B cell (primary cell): ENCODE data around the gene BLOC1S1. TPM values are rescaled to one million over a fixed set of nuclear protein-coding genes. Genes with fewer than 3 reads are reported as not detected.

Source experiments
- ATAC-seq: fragments of 200-7000 bp; cut with Tn5 transposase; one replicate; pipeline ENCODE4 v1.10.0; 2021; ENCODE audit warnings: low read depth, mild to moderate bottlenecking, moderate number of reproducible peaks, moderate library complexity
- CTCF ChIA-PET: fragments of 350-600 bp; sonication (Branson Sonifier 250); formaldehyde crosslinking; loops from one replicate; lab custom pipeline; 2021; ENCODE audit warnings: antibody characterized with exemption, inconsistent platforms; lab: Charles Lee
- POLR2A ChIA-PET: fragments of 350-600 bp; sonication (Branson Sonifier 250); formaldehyde crosslinking; loops from one replicate; lab custom pipeline; 2021; ENCODE audit warnings: antibody characterized with exemption; lab: Charles Lee
- DNase-seq: peaks from one replicate; pipeline ENCODE4 v3.0.0; 2013
- H2AFZ ChIP-seq: 2 replicates; pipeline ENCODE4 v1.6.1; 2012; ENCODE audit warnings: mild to moderate bottlenecking, low read depth, low read length; ENCODE audit not compliant: insufficient read depth, poor library complexity, severe bottlenecking
- H3K27ac ChIP-seq, 2 donors: 1 replicate in 1 of 2; 2 replicates in 1 of 2; pipeline ENCODE4 v1.5.1; 2012 to 2013; ENCODE audit warnings: low read length in 2 of 2, mild to moderate bottlenecking in 2 of 2, moderate library complexity in 1 of 2
- H3K27me3 ChIP-seq, 4 experiments: fragments of 200-600 bp in 1 of 4; sonication (generic) in 1 of 4; replicated peaks in 1 of 4; 1 replicate in 2 of 4; 2 replicates in 2 of 4; pipeline versions ENCODE4 v1.6.1 to v1.7.0; 2013 to 2016; ENCODE audit warnings: low read length in 3 of 4, mild to moderate bottlenecking in 2 of 4, mixed read lengths in 1 of 4, moderate library complexity in 1 of 4; ENCODE audit not compliant: insufficient read depth in 4 of 4, control insufficient read depth in 3 of 4; ENCODE audit errors: control extremely low read depth in 1 of 4
- H3K36me3 ChIP-seq, 2 experiments: replicated peaks in 1 of 2; 1 replicate in 1 of 2; 2 replicates in 1 of 2; pipeline versions ENCODE4 v1.6.1 to v1.7.1; 2013; ENCODE audit warnings: low read length in 1 of 2; ENCODE audit not compliant: insufficient read depth in 2 of 2, control insufficient read depth in 1 of 2; ENCODE audit errors: control extremely low read depth in 1 of 2, extremely low read depth in 1 of 2
- H3K4me1 ChIP-seq, 2 donors: fragments of 200-600 bp in 1 of 2; sonication (generic) in 1 of 2; 1 replicate in 1 of 2; 2 replicates in 1 of 2; pipeline versions ENCODE4 v1.5.1 to v1.6.1; 2013 to 2017; ENCODE audit warnings: low read length in 2 of 2; ENCODE audit not compliant: control insufficient read depth in 2 of 2, insufficient read depth in 2 of 2
- H3K4me2 ChIP-seq: replicated peaks from 2 replicates; pipeline ENCODE3; 2012; ENCODE audit warnings: mild to moderate bottlenecking, low read depth, low read length; ENCODE audit not compliant: poor library complexity, severe bottlenecking
- H3K4me3 ChIP-seq, 5 experiments: fragments of 200-600 bp in 1 of 5; sonication (generic) in 1 of 5; 1 replicate in 3 of 5; 2 replicates in 2 of 5; pipeline versions ENCODE4 v1.5.1 to v1.7.0; 2011 to 2016; ENCODE audit warnings: low read length in 4 of 5, mild to moderate bottlenecking in 4 of 5, low read depth in 2 of 5, control low read depth in 1 of 5, moderate library complexity in 1 of 5; ENCODE audit not compliant: insufficient read depth in 1 of 5; ENCODE audit errors: control extremely low read depth in 1 of 5, extremely low read depth in 1 of 5
- H3K79me2 ChIP-seq: fragments of 200-600 bp; sonication (generic); one replicate; pipeline ENCODE4 v1.6.0; 2016; ENCODE audit warnings: low read length; ENCODE audit not compliant: control insufficient read depth, insufficient read depth
- H3K9ac ChIP-seq: fragments of 200-600 bp; sonication (generic); 2 replicates; pipeline ENCODE4 v1.6.1; 2017; ENCODE audit warnings: mild to moderate bottlenecking, low read length, moderate library complexity
- H3K9me3 ChIP-seq, 3 donors: one replicate each; pipeline versions ENCODE4 v1.6.1 to v1.7.1; 2013; ENCODE audit warnings: low read length in 2 of 3; ENCODE audit not compliant: control insufficient read depth in 2 of 3, insufficient read depth in 1 of 3; ENCODE audit errors: control extremely low read depth in 1 of 3
- H4K20me1 ChIP-seq: 2 replicates; pipeline ENCODE4 v1.6.0; 2012; ENCODE audit warnings: mild to moderate bottlenecking, low read length; ENCODE audit not compliant: insufficient read depth, control insufficient read depth, poor library complexity, severe bottlenecking
- H3K27ac Mint-ChIP-seq: one replicate; pipeline ENCODE4 v1.8.0; 2021; ENCODE audit warnings: mixed read lengths
- H3K27me3 Mint-ChIP-seq: one replicate; pipeline ENCODE4 v1.8.0; 2021; ENCODE audit warnings: mixed read lengths
- H3K4me1 Mint-ChIP-seq: one replicate; pipeline ENCODE4 v1.8.0; 2021; ENCODE audit warnings: mixed read lengths
- H3K4me3 Mint-ChIP-seq: one replicate; pipeline ENCODE4 v1.8.0; 2021; ENCODE audit warnings: mixed read lengths
- H3K9me3 Mint-ChIP-seq: one replicate; pipeline ENCODE4 v1.8.0; 2022; ENCODE audit warnings: mixed read lengths; ENCODE audit not compliant: insufficient read depth
- EZH2 ChIP-seq: IDR thresholded peaks from 2 replicates; pipeline ENCODE4 v1.6.1; 2012; ENCODE audit warnings: borderline replicate concordance, low read depth, mild to moderate bottlenecking, moderate library complexity, low read length; ENCODE audit not compliant: insufficient read depth, poor library complexity, severe bottlenecking
- WGBS: methylation state at CpG from one replicate; pipeline ENCODE4 v1.1.5; 2013; ENCODE audit warnings: missing lambda C conversion rate; ENCODE audit not compliant: insufficient coverage; 5-methylcytosine and 5-hydroxymethylcytosine counted together
- intact Hi-C: fragments of 100-400 bp; cut with micrococcal nuclease; formaldehyde crosslinking; loops from one replicate; pipeline ENCODE4 v1.10.0; 2022
- polyA plus RNA-seq: library from polyadenylated mRNA; depleted of rRNA; stranded (reverse); fragments of >200 nt; gene quantifications from 2 replicates; pipeline ENCODE4 v1.2.3, GENCODE V29; 2012
- total RNA-seq, 2 donors: library from RNA; stranded (reverse); fragments of 120-200 nt in 1 of 2; gene quantifications; 1 replicate in 1 of 2; 2 replicates in 1 of 2; pipeline versions ENCODE4 v1.2.3 to v1.2.4, GENCODE V29; 2013 to 2022
- TF ChIP-seq, protein P1 (sequence below): fragments of 200-600 bp; IDR thresholded peaks from one replicate; pipeline ENCODE4 v1.8.0; 2022; ENCODE audit warnings: antibody characterized with exemption, mild to moderate bottlenecking

The BLOC1S1 gene
- total and polyA plus RNA-seq, 2 donors (not counting 1 experiment from before 2014, with no cell fraction given), result 71.1 to 229 TPM

DNA sequence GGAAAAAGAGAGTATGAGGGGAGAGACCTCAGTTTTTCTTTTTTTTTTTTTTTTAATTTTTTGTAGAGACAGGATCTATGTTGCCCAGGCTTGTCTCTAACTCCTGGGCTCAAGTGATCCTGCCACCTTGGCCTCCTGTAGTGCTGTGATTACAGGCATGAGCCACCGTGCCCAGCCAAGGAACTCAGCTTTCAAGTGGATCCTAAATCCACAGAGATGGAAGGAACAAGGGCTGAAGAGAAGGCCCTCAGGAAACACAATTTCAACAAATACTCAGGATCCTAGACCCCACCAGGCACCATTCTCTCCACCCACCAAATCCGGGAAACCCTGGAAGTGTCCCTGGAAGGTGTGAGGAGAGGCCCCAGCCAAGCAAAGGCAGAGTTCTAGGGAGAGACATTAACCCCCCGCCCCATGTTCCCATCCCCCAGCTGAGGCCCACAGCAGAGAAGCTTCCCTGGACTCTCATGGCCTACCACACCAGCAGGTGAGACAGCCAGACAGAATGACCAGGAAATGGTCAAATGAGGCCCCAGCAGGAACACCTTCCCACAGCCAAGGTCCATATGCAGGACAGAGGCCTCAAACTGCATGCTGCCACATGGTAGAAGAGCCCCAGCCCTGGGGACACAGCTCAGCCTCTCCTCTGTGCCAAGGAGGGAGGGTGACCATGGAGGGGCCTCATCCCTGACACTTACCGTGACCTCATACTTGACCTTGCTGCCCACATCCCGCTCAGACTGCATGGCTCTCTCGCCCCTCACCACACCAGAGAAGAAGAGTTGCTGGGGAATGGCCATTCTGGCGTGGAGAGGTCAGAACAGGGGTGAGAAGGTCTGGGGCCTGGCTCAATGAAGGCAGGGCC lies 22.3 kb upstream of the BLOC1S1 start:
- Mint-ChIP-seq H3K4me3 (no peak overlapping the region), H3K27me3 (no peaks in the 10 kb centered on the region), H3K27ac (no peak overlapping the region), H3K9me3 (no peaks in the 10 kb centered on the region), H3K4me1 (no peaks in the 10 kb centered on the region)
- H3K4me2 ChIP-seq, result no peak overlapping the region
- ATAC-seq (no peak), DNase-seq (no peak)
- no peaks in the 10 kb centered on the region for H3K36me3 ChIP-seq
- no peak overlapping the region for H2AFZ ChIP-seq
- H3K4me3 ChIP-seq, result no peak overlapping the region
- H3K9ac ChIP-seq, result no peak overlapping the region
- peaks cover 0 to 3% (median 0%) of the 10 kb centered on the region in 4 experiments for H3K27me3 ChIP-seq
- no peaks in the 10 kb centered on the region for H3K9me3 ChIP-seq
- intact Hi-C loops, result no loop called here
- H4K20me1 ChIP-seq, result no peaks in the 10 kb centered on the region
- H3K27ac ChIP-seq, result no peak overlapping the region
- TF ChIP-seq, protein P1, sequence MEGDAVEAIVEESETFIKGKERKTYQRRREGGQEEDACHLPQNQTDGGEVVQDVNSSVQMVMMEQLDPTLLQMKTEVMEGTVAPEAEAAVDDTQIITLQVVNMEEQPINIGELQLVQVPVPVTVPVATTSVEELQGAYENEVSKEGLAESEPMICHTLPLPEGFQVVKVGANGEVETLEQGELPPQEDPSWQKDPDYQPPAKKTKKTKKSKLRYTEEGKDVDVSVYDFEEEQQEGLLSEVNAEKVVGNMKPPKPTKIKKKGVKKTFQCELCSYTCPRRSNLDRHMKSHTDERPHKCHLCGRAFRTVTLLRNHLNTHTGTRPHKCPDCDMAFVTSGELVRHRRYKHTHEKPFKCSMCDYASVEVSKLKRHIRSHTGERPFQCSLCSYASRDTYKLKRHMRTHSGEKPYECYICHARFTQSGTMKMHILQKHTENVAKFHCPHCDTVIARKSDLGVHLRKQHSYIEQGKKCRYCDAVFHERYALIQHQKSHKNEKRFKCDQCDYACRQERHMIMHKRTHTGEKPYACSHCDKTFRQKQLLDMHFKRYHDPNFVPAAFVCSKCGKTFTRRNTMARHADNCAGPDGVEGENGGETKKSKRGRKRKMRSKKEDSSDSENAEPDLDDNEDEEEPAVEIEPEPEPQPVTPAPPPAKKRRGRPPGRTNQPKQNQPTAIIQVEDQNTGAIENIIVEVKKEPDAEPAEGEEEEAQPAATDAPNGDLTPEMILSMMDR, result no peak
- no peak for TF ChIP-seq EZH2
- POLR2A ChIA-PET, result no interaction called here
- 93% methylated on average over 2 of the region's 7 CpGs for WGBS
- CTCF ChIA-PET, result interaction anchor here (1.4 kb wide), 1 partner anchor 13 kb away, joined by 4 read pairs; no protein-coding TSS in a partner anchor
- no peaks in the 10 kb centered on the region for H3K4me1 ChIP-seq
- no peaks in the 10 kb centered on the region for H3K79me2 ChIP-seq

DNA sequence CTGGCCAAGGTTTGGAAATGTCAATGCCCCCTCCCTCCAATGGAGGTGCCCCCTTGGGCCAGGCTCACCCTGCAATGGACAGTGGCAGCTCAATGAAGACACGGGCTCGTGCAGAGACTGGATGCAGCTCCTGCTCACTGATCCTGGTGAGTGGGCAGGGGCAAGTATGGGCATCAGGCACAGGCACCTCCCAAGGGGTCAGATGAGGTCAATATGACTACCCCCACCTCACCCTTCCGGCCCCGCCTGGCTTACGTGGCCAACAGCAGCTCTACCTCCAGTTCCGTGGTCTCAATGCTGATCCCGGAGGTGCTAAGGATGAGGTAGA lies 21.7 kb upstream of the BLOC1S1 start:
- Mint-ChIP-seq H3K9me3 (no peaks in the 10 kb centered on the region), H3K4me3 (no peak overlapping the region), H3K4me1 (no peaks in the 10 kb centered on the region), H3K27ac (no peak overlapping the region), H3K27me3 (no peaks in the 10 kb centered on the region)
- Histone ChIP-seq H2AFZ (no peak overlapping the region), H3K9ac (no peak overlapping the region), H3K27ac (no peak overlapping the region), H3K27me3 (peaks cover 0 to 3% (median 0%) of the 10 kb centered on the region in 4 experiments), H3K4me1 (no peaks in the 10 kb centered on the region), H3K79me2 (no peaks in the 10 kb centered on the region), H4K20me1 (no peaks in the 10 kb centered on the region), H3K4me3 (no peak overlapping the region), H3K36me3 (no peaks in the 10 kb centered on the region), H3K4me2 (no peak overlapping the region), H3K9me3 (no peaks in the 10 kb centered on the region)
- 95% methylated on average over 2 of the region's 7 CpGs for WGBS
- TF ChIP-seq, protein P1, result no peak
- TF ChIP-seq EZH2, result no peak
- CTCF ChIA-PET, result interaction anchor here (1.4 kb wide), 1 partner anchor 12 kb away, joined by 4 read pairs; no protein-coding TSS in a partner anchor
- POLR2A ChIA-PET, result no interaction called here
- ATAC-seq (no peak), DNase-seq (no peak)
- intact Hi-C loops, result no loop called here
